ENCODE measurements around the gene VARS2. TPM values are rescaled to one million over a fixed set of nuclear protein-coding genes. Genes with fewer than 3 reads are reported as not detected.
"Not testable (repeated sequence)": the region's sequence is repeated elsewhere in the genome, so short reads cannot be mapped to it uniquely, and the experiment has no call there.

The VARS2 gene
- total RNA-seq, 4 donors from 2014 or later: 24.2 to 40.0 (median 31.1) TPM

DNA sequence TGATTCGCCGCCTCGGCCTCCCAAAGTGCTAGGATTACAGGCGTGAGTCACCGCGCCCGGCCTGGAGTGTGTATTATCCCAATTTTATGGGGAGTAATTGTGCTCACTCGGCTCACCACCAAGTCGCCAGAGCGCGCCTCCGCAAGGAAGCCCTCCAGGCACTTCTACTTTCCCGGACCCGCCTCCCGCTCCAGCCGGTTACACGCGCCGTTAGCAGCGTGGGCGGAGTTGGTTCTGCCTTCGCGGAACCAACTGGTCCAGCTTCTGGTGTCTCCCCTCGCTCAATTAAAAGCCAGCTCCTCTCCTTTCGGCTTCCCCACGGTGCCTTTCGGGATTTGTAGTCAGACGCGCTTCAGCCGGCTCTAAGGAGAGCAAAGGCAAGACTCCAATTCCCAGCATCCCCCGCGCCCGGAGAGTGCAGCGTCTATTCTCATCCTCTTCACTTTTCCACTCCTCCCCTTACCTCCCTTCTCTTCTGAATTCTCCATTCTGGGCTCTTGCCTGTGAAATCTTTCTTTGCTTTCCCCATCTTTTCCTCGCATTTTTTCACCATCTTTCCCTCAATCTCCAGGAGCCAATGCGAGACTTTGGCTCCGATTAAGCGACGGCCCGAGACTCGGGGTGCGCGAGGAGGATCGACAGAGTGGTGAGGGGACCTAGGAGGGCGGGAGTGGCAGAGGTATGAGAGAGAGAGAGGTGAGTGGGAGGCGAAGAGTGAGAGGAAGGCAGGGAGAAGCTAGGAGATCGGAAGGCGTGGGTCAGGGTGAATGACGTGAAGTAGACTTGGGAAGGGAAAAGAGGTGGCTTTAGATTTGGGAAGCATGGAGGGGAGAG lies 6.1 kb upstream of the VARS2 start, which contains the start of gene GTF2H4:
GTF2H4 (plus strand) TSS at position 450 of the 834 bp plus-strand sequence.
- Histone ChIP-seq H3K36me3 (peaks cover 0 to 16% (median 0%) of the 10 kb centered on the region in 3 donors), H3K4me3 (peak within 1 kb of the TSS; percentile 47 to 81 (median 74)), H3K27ac (peak within 1 kb of the TSS in 3 of 4 donors; percentile 8 to 47 (median 38)), H3K27me3 (no peaks in the 10 kb centered on the region), H3K9me3 (no peaks in the 10 kb centered on the region), H3K4me1 (peaks cover 0 to 10% (median 5%) of the 10 kb centered on the region in 4 donors)
- DNase-seq: peak; percentile 95 to 98 (median 96)
- TF ChIP-seq POLR2A (IDR thresholded peaks at IDR 0.05): no peak
- TF ChIP-seq, protein P1, sequence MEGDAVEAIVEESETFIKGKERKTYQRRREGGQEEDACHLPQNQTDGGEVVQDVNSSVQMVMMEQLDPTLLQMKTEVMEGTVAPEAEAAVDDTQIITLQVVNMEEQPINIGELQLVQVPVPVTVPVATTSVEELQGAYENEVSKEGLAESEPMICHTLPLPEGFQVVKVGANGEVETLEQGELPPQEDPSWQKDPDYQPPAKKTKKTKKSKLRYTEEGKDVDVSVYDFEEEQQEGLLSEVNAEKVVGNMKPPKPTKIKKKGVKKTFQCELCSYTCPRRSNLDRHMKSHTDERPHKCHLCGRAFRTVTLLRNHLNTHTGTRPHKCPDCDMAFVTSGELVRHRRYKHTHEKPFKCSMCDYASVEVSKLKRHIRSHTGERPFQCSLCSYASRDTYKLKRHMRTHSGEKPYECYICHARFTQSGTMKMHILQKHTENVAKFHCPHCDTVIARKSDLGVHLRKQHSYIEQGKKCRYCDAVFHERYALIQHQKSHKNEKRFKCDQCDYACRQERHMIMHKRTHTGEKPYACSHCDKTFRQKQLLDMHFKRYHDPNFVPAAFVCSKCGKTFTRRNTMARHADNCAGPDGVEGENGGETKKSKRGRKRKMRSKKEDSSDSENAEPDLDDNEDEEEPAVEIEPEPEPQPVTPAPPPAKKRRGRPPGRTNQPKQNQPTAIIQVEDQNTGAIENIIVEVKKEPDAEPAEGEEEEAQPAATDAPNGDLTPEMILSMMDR (IDR thresholded peaks at IDR 0.05): no peak

DNA sequence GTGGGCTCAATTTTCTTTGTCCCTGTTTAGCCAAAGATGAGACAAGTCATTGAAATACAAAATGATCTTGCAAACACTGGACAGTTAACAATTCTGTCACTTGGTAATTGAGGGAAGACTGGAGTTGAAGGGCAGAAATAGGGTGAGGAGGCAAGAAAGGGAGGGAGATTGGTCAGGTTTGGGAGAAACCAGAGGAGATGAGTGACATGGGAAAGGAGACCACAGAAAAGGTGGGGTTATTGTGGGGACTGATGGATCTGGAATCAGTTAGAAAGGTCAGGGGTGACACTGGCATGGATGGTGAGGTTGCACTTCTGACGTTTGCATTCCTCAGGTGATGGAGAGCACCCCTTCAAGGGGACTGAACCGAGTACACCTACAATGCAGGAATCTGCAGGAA lies 5.3 kb upstream of the VARS2 start:
- Histone ChIP-seq H3K4me1 (peaks cover 0 to 10% (median 7%) of the 10 kb centered on the region in 4 donors), H3K36me3 (peaks cover 0 to 16% (median 0%) of the 10 kb centered on the region in 3 donors), H3K4me3 (peak overlapping the region; percentile 47 to 81 (median 74)), H3K9me3 (no peaks in the 10 kb centered on the region), H3K27me3 (no peaks in the 10 kb centered on the region), H3K27ac (peak overlapping the region in 1 of 4 donors; percentile 47)
- no peak for DNase-seq
- TF ChIP-seq POLR2A (IDR thresholded peaks at IDR 0.05): no peak

DNA sequence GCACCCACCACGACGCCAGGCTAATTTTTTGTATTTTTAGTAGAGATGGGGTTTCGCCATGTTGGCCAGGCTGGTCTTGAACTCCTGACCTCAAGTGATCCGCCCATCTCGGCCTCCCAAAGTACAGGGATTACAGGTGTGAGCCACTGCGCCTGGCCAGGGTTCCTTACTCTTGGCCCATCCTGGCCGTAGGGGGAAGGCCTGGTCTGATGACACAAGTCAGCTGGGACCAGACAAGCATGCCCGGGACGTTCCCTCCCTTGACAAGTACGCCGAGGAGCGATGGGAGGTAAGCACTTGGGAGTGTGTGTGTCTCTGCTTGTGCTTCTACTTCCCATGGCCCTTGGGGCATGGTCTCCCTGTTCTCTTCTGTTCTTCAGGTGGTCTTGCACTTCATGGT lies 3.6 kb upstream of the VARS2 start:
- H3K4me3 ChIP-seq, H3K27me3 ChIP-seq, H3K27ac ChIP-seq, H3K9me3 ChIP-seq, DNase-seq: not testable (repeated sequence)
- Histone ChIP-seq H3K4me1 (peaks cover 3 to 20% (median 14%) of the 10 kb centered on the region in 4 donors), H3K36me3 (peaks cover 0 to 16% (median 0%) of the 10 kb centered on the region in 3 donors)

DNA sequence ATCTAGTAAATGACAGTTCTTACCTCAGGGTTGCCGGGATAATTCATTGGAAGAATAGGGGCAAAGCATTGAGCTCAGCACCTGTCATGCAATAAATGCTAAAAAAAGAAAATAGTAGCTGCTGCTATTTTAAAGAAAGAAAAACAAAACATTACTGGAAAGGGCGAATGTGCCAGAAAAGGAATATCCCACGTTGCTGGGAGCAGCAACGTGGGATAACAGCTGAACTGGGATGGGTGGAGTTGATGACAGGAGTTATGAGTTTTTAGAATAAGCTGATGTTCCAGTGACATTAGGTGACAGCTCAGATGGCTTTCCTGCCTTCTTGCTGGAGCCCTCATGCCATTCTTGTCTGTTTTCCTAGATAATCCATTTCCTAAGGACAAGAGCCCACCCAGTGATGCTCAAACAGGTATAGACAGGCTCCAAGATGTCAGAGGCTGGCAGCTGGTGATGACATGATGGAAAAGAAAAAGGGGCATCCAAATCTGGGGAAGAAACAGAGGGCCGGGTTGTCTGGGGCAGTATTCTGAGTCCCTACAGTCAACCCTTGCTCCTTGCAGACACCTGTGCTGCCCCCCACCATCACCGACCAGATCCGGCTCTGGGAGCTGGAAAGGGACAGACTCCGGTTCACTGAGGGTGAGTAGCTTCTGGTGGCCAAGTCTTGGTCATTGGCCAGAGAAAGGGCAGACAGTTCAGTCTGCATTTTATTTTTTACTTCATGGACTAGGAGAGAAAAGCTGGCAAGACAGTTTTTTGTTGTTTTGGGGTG lies 1.1 kb upstream of the VARS2 start:
- TF ChIP-seq POLR2A (IDR thresholded peaks at IDR 0.05): no peak
- TF ChIP-seq, protein P1 (IDR thresholded peaks at IDR 0.05): no peak
- H3K27me3 ChIP-seq: no peaks in the 10 kb centered on the region
- H3K36me3 ChIP-seq: peaks cover 0 to 22% (median 0%) of the 10 kb centered on the region in 3 donors
- DNase-seq: no peak
- H3K9me3 ChIP-seq: no peaks in the 10 kb centered on the region
- H3K4me3 ChIP-seq: peak overlapping the region in 1 of 4 donors; percentile 73
- peak overlapping the region; percentile 69 to 94 (median 90) for H3K27ac ChIP-seq
- peaks cover 3 to 28% (median 14%) of the 10 kb centered on the region in 4 donors for H3K4me1 ChIP-seq

DNA sequence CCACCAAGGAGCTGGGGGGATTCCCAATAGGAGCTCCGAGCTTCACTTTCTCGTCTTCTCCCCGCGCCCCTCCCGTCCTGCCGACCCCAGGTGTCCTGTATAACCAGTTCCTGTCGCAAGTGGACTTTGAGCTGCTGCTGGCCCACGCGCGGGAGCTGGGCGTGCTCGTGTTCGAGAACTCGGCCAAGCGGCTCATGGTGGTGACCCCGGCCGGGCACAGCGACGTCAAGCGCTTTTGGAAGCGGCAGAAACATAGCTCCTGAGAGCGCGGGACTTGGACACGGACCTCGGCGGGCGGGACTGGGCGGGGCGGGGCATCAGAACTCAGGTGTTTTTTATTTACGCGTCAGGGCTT lies 340 bp upstream of the VARS2 start:
- Histone ChIP-seq H3K27ac (peak overlapping the region; percentile 69 to 94 (median 90)), H3K36me3 (peaks cover 0 to 30% (median 0%) of the 10 kb centered on the region in 3 donors), H3K9me3 (no peaks in the 10 kb centered on the region), H3K27me3 (no peaks in the 10 kb centered on the region), H3K4me1 (peaks cover 3 to 24% (median 12%) of the 10 kb centered on the region in 4 donors), H3K4me3 (peak overlapping the region; percentile 47 to 82 (median 75))
- no peak for DNase-seq
- TF ChIP-seq, protein P1 (IDR thresholded peaks at IDR 0.05): no peak
- TF ChIP-seq POLR2A (IDR thresholded peaks at IDR 0.05): no peak

DNA sequence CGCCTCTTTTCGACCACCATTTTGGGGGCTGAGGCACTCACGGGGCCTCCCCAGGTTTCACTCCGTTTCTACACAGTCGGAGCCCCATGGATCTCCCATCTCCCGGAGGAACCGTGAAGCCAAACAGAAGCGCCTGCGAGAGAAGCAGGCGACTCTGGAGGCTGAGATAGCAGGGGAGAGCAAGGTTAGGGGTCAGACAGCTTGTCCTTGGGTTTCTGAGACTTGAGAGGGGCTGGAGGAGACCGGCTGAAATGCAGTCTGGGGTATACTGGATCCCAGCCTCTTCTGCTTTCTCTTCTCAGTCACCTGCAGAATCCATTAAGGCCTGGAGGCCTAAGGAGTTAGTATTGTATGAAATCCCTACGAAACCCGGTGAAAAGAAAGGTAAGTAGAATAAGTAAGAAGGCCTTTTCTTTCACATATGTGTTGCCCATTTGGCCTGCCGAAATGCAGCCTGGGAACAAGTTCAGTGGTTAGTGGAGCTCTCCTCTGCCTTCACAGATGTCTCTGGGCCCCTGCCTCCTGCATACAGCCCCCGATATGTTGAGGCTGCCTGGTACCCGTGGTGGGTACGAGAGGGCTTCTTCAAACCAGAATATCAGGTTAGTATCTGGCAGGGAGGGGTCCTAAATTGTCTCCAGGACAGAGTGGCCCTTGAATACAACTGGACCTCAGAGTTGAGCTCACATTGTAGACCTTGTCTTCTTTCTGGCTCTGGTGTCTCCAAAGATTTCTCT lies 984 bp downstream of the VARS2 start:
- H3K27me3 ChIP-seq: no peaks in the 10 kb centered on the region
- H3K27ac ChIP-seq: peak overlapping the region; percentile 69 to 94 (median 90)
- H3K4me1 ChIP-seq: peaks cover 3 to 17% (median 10%) of the 10 kb centered on the region in 4 donors
- TF ChIP-seq, protein P1 (IDR thresholded peaks at IDR 0.05): no peak
- TF ChIP-seq POLR2A (IDR thresholded peaks at IDR 0.05): no peak
- peak overlapping the region; percentile 47 to 82 (median 75) for H3K4me3 ChIP-seq
- no peaks in the 10 kb centered on the region for H3K9me3 ChIP-seq
- peaks cover 0 to 35% (median 0%) of the 10 kb centered on the region in 3 donors for H3K36me3 ChIP-seq
- no peak for DNase-seq

All from Peyer's patch (tissue), 4 donors.